Nephron progenitor cell (in vitro differentiated cells): ENCODE measurements around the gene FMNL3.

Source experiments
- DNase-seq: peaks from one replicate; pipeline ENCODE4 v3.0.0; 2021
- H3K27ac Mint-ChIP-seq: 2 replicates; pipeline ENCODE4 v1.8.0; 2021; ENCODE audit warnings: mild to moderate bottlenecking, moderate library complexity, mixed read lengths
- H3K27me3 Mint-ChIP-seq: 2 replicates; pipeline ENCODE4 v1.8.0; 2021; ENCODE audit warnings: mild to moderate bottlenecking, low read depth, mixed read lengths; ENCODE audit not compliant: poor library complexity
- H3K36me3 Mint-ChIP-seq: 2 replicates; pipeline ENCODE4 v1.8.0; 2021; ENCODE audit warnings: low read depth, mixed read lengths
- H3K4me1 Mint-ChIP-seq: 2 replicates; pipeline ENCODE4 v1.8.0; 2021; ENCODE audit warnings: mixed read lengths
- H3K4me3 Mint-ChIP-seq: 2 replicates; pipeline ENCODE4 v1.8.0; 2021; ENCODE audit warnings: mild to moderate bottlenecking, moderate library complexity, mixed read lengths
- H3K9me3 Mint-ChIP-seq: 2 replicates; pipeline ENCODE4 v1.8.0; 2021; ENCODE audit warnings: mild to moderate bottlenecking, moderate library complexity, mixed read lengths
- CTCF ChIP-seq: fragments of 200-600 bp; sonication (generic); IDR thresholded peaks from 2 replicates; pipeline ENCODE4 v1.5.0; 2021; ENCODE audit warnings: antibody characterized with exemption

The FMNL3 gene

GRCh38 chr12:49655595-49656236 is 51.5 kb downstream of the FMNL3 start:
- no peak for DNase-seq
- TF ChIP-seq CTCF: no peak
- H3K4me1 Mint-ChIP-seq: peaks cover 15% of the 10 kb centered on the region
- H3K36me3 Mint-ChIP-seq: peaks cover 39% of the 10 kb centered on the region
- H3K27ac Mint-ChIP-seq: peak overlapping the region; percentile 83
- H3K27me3 Mint-ChIP-seq: no peaks in the 10 kb centered on the region
- no peaks in the 10 kb centered on the region for H3K9me3 Mint-ChIP-seq
- H3K4me3 Mint-ChIP-seq: no peak overlapping the region

GRCh38 chr12:49654715-49655114 is 52.5 kb downstream of the FMNL3 start:
- H3K9me3 Mint-ChIP-seq: no peaks in the 10 kb centered on the region
- H3K27ac Mint-ChIP-seq: no peak overlapping the region
- no peak for TF ChIP-seq CTCF
- no peak for DNase-seq
- H3K4me1 Mint-ChIP-seq: peaks cover 20% of the 10 kb centered on the region
- peaks cover 37% of the 10 kb centered on the region for H3K36me3 Mint-ChIP-seq
- H3K4me3 Mint-ChIP-seq: no peak overlapping the region
- no peaks in the 10 kb centered on the region for H3K27me3 Mint-ChIP-seq

- peaks cover 46% of the 10 kb centered on the region for H3K36me3 Mint-ChIP-seq
- peak overlapping the region; percentile 23 for H3K27ac Mint-ChIP-seq
- no peak overlapping the region for H3K4me3 Mint-ChIP-seq
- no peak for TF ChIP-seq CTCF
- H3K27me3 Mint-ChIP-seq: peaks cover 2% of the 10 kb centered on the region
- peaks cover 34% of the 10 kb centered on the region for H3K4me1 Mint-ChIP-seq
- no peaks in the 10 kb centered on the region for H3K9me3 Mint-ChIP-seq
- no peak for DNase-seq
Measured at GRCh38 chr12:49652921-49653520, 54.2 kb downstream of the FMNL3 start.

- Mint-ChIP-seq H3K27me3 (peaks cover 2% of the 10 kb centered on the region), H3K9me3 (no peaks in the 10 kb centered on the region), H3K27ac (peak overlapping the region; percentile 19), H3K4me3 (no peak overlapping the region), H3K4me1 (peaks cover 45% of the 10 kb centered on the region), H3K36me3 (peaks cover 45% of the 10 kb centered on the region)
- TF ChIP-seq CTCF: no peak
- DNase-seq: no peak
Measured at GRCh38 chr12:49651855-49652254, 55.4 kb downstream of the FMNL3 start.

- DNase-seq: no peak
- no peak overlapping the region for H3K4me3 Mint-ChIP-seq
- peaks cover 58% of the 10 kb centered on the region for H3K4me1 Mint-ChIP-seq
- H3K27ac Mint-ChIP-seq: peak overlapping the region; percentile 19
- H3K9me3 Mint-ChIP-seq: no peaks in the 10 kb centered on the region
- peaks cover 2% of the 10 kb centered on the region for H3K27me3 Mint-ChIP-seq
- TF ChIP-seq CTCF: no peak
- H3K36me3 Mint-ChIP-seq: peaks cover 37% of the 10 kb centered on the region
Measured at GRCh38 chr12:49649892-49650291, 57.3 kb downstream of the FMNL3 start.

- peaks cover 2% of the 10 kb centered on the region for H3K27me3 Mint-ChIP-seq
- TF ChIP-seq CTCF: no peak
- H3K27ac Mint-ChIP-seq: peak overlapping the region; percentile 73
- no peak for DNase-seq
- H3K4me1 Mint-ChIP-seq: peaks cover 62% of the 10 kb centered on the region
- no peaks in the 10 kb centered on the region for H3K9me3 Mint-ChIP-seq
- H3K4me3 Mint-ChIP-seq: no peak overlapping the region
- H3K36me3 Mint-ChIP-seq: peaks cover 41% of the 10 kb centered on the region
Measured at GRCh38 chr12:49649445-49649844, 57.8 kb downstream of the FMNL3 start.
